ENCODE measurements around the gene WDR13.

The WDR13 gene

DNA sequence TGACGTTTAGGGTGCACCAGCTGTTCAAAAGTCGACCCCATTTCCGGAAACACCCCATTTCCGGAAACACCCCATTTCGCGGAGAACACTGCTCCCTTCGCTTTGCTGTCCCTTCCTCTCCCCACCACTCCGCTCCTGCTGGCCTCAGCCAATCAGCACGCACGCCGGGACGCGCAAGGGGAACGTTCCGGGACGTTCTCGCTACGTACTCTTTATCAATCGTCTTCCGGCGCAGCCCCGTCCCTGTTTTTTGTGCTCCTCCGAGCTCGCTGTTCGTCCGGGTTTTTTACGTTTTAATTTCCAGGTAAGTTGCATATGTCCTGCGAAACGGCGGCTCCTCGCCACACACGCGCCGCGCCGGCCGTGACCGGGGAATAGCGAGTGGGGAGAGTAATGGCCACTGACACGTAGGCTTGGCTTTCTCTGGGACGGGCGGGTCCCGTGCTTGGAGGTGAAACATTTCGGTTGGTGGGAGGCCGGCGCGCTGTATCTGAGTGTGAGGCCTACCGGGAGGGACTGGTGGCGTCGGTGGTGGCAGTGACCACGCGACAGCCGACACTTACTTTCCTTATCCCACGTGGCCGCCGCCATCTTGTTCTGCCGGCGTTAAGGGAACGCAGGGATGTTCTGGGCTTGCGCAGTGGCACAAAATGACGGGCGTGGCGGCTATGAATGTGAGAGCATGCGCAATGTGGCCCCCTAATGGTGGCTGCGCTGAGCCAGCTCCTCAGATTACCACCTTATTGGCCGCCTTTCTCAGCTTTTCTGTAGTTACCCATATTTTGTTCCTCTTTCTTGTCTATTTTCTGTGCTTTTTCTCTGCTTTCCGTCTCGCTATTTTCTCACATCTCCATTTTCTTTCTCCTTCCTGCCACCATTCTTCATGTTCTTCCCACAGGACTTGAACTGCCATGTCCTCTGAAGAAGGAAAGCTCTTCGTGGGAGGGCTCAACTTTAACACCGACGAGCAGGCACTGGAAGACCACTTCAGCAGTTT is 22.7 kb upstream of the WDR13 start, which contains the start of gene RBM3:
RBM3 (plus strand) TSS at position 215 of the 997 bp plus-strand sequence; CDS start at position 912, 697 bp downstream.
- Histone ChIP-seq H3K4me2 (ENCODE audit: low read depth, low read length, poor library complexity, severe bottlenecking) (peak within 1 kb of the TSS; percentile 96), H3K9me3 (ENCODE audit: insufficient read depth, low read depth, low read length) (no peaks in the 10 kb centered on the region), H3K9me2 (replicated peaks; ENCODE audit: low read depth, low read length) (no peaks in the 10 kb centered on the region), H3K9ac (ENCODE audit: low read depth, low read length, poor library complexity, severe bottlenecking) (peak within 1 kb of the TSS; percentile 94), H3F3A (ENCODE audit: low read depth) (no peaks in the 10 kb centered on the region), H4K20me1 (ENCODE audit: insufficient read depth, low read length, poor library complexity, severe bottlenecking) (peaks cover 26% of the 10 kb centered on the region), H3K4me3 (ENCODE audit: low read length, poor library complexity, severe bottlenecking) (peak within 1 kb of the TSS; percentile 99), H2AFZ (ENCODE audit: low read length) (peak within 1 kb of the TSS; percentile 75), H3K27me3 (ENCODE audit: insufficient read depth, low read length, poor library complexity, severe bottlenecking) (no peaks in the 10 kb centered on the region), H3K36me3 (ENCODE audit: insufficient read depth, low read length) (peaks cover 33% of the 10 kb centered on the region; the same call in 1 of the 2 replicates), H3K4me1 (ENCODE audit: insufficient read depth, low read length, poor library complexity, severe bottlenecking) (peaks cover 7% of the 10 kb centered on the region), H3K79me2 (ENCODE audit: insufficient read depth, low read length) (peaks cover 34% of the 10 kb centered on the region)
- TF ChIP-seq CTCF (conservative IDR thresholded peaks at IDR 0.05; ENCODE audit: low read length) = peak; percentile 34; the same call in 1 of the 2 replicates
- no peak for TF ChIP-seq EZH2phosphoT487 (IDR thresholded peaks at IDR 0.05; ENCODE audit: borderline replicate concordance)

DNA sequence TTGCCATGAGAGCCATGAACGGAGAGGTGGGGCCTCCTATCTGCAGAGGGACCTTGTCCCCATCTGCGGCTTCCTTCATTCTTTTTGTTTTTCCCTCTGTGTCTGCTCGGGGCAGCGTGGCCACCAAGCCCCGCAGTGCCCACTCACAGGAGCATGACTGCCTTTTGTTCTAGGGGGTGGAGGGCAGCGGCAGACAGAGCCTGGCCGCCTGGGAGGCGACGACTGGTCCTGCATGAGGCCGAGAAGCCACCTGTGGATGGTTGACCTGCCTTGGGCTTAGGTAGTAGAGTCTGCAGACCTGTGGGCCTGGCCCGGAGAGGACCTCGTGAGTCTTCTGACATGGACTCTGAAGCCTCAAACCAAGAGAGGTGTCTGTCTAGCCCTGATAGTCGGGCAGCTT is 21.6 kb upstream of the WDR13 start:
- no peaks in the 10 kb centered on the region for H3K9me3 ChIP-seq (ENCODE audit: insufficient read depth, low read depth, low read length)
- H3K27me3 ChIP-seq (ENCODE audit: insufficient read depth, low read length, poor library complexity, severe bottlenecking) = no peaks in the 10 kb centered on the region
- peak overlapping the region; percentile 99 for H3K4me3 ChIP-seq (ENCODE audit: low read length, poor library complexity, severe bottlenecking)
- no peaks in the 10 kb centered on the region for H3F3A ChIP-seq (ENCODE audit: low read depth)
- peaks cover 26% of the 10 kb centered on the region for H4K20me1 ChIP-seq (ENCODE audit: insufficient read depth, low read length, poor library complexity, severe bottlenecking)
- TF ChIP-seq CTCF (conservative IDR thresholded peaks at IDR 0.05; ENCODE audit: low read length) (no peak), EZH2phosphoT487 (IDR thresholded peaks at IDR 0.05; ENCODE audit: borderline replicate concordance) (no peak)
- H3K4me2 ChIP-seq (ENCODE audit: low read depth, low read length, poor library complexity, severe bottlenecking) = peak overlapping the region; percentile 96
- no peak overlapping the region for H2AFZ ChIP-seq (ENCODE audit: low read length)
- H3K9ac ChIP-seq (ENCODE audit: low read depth, low read length, poor library complexity, severe bottlenecking) = peak overlapping the region; percentile 94
- H3K36me3 ChIP-seq (ENCODE audit: insufficient read depth, low read length) = peaks cover 33% of the 10 kb centered on the region; the same call in 1 of the 2 replicates
- no peaks in the 10 kb centered on the region for H3K9me2 ChIP-seq (replicated peaks; ENCODE audit: low read depth, low read length)
- peaks cover 7% of the 10 kb centered on the region for H3K4me1 ChIP-seq (ENCODE audit: insufficient read depth, low read length, poor library complexity, severe bottlenecking)
- H3K79me2 ChIP-seq (ENCODE audit: insufficient read depth, low read length) = peaks cover 34% of the 10 kb centered on the region

GRCh38 chrX:48576108-48576507 is 21.2 kb upstream of the WDR13 start:
- no peaks in the 10 kb centered on the region for H3F3A ChIP-seq (ENCODE audit: low read depth)
- no peaks in the 10 kb centered on the region for H3K27me3 ChIP-seq (ENCODE audit: insufficient read depth, low read length, poor library complexity, severe bottlenecking)
- no peaks in the 10 kb centered on the region for H3K9me3 ChIP-seq (ENCODE audit: insufficient read depth, low read depth, low read length)
- H2AFZ ChIP-seq (ENCODE audit: low read length) = no peak overlapping the region
- peak overlapping the region; percentile 96 for H3K4me2 ChIP-seq (ENCODE audit: low read depth, low read length, poor library complexity, severe bottlenecking)
- peaks cover 34% of the 10 kb centered on the region for H3K79me2 ChIP-seq (ENCODE audit: insufficient read depth, low read length)
- H3K4me3 ChIP-seq (ENCODE audit: low read length, poor library complexity, severe bottlenecking) = peak overlapping the region; percentile 99
- no peaks in the 10 kb centered on the region for H3K9me2 ChIP-seq (replicated peaks; ENCODE audit: low read depth, low read length)
- TF ChIP-seq CTCF (conservative IDR thresholded peaks at IDR 0.05; ENCODE audit: low read length) (no peak), EZH2phosphoT487 (IDR thresholded peaks at IDR 0.05; ENCODE audit: borderline replicate concordance) (no peak)
- peaks cover 26% of the 10 kb centered on the region for H4K20me1 ChIP-seq (ENCODE audit: insufficient read depth, low read length, poor library complexity, severe bottlenecking)
- H3K4me1 ChIP-seq (ENCODE audit: insufficient read depth, low read length, poor library complexity, severe bottlenecking) = peaks cover 7% of the 10 kb centered on the region
- peak overlapping the region; percentile 94 for H3K9ac ChIP-seq (ENCODE audit: low read depth, low read length, poor library complexity, severe bottlenecking)
- H3K36me3 ChIP-seq (ENCODE audit: insufficient read depth, low read length) = peaks cover 33% of the 10 kb centered on the region; the same call in 1 of the 2 replicates

All from Loucy (cell line).